Astrocyte (in vitro differentiated cells and primary cell): ENCODE results near the gene PPP1CC. TPM values are rescaled to one million over a fixed set of nuclear protein-coding genes. Genes with fewer than 3 reads are reported as not detected.

Experiments
- DNase-seq: peaks from one replicate; pipeline ENCODE4 v3.0.0-alpha.2; 2010; ENCODE audit warnings: low read depth
- FAIRE-seq: peaks from 2 replicates; lab custom pipeline; 2011; peaks lifted over from hg19 to GRCh38; lab: Jason Lieb, UNC
- H2AFZ ChIP-seq: 2 replicates; pipeline ENCODE4 v1.6.0; 2012; ENCODE audit warnings: low read depth, low read length, inconsistent platforms
- H3K27ac ChIP-seq: 2 replicates; pipeline ENCODE4 v1.5.1; 2011; ENCODE audit warnings: low read depth, low read length, inconsistent platforms
- H3K27me3 ChIP-seq: 2 replicates; pipeline ENCODE4 v1.6.0; 2011; ENCODE audit warnings: low read length, inconsistent platforms; ENCODE audit not compliant: insufficient read depth
- H3K36me3 ChIP-seq: 2 replicates; pipeline ENCODE4 v1.5.1; 2011; ENCODE audit warnings: low read length, inconsistent platforms; ENCODE audit not compliant: insufficient read depth
- H3K4me1 ChIP-seq: 2 replicates; pipeline ENCODE4 v1.5.1; 2011; ENCODE audit warnings: low read length, inconsistent platforms; ENCODE audit not compliant: insufficient read depth
- H3K4me2 ChIP-seq: 2 replicates; pipeline ENCODE4 v1.6.0; 2012; ENCODE audit warnings: low read length, inconsistent platforms
- H3K4me3 ChIP-seq: 2 replicates; pipeline ENCODE4 v1.5.1; 2011; ENCODE audit warnings: low read depth, mild to moderate bottlenecking, low read length, inconsistent platforms; ENCODE audit not compliant: insufficient read depth
- H3K79me2 ChIP-seq: 2 replicates; pipeline ENCODE4 v1.6.0; 2012; ENCODE audit warnings: mild to moderate bottlenecking, low read length, inconsistent platforms; ENCODE audit not compliant: insufficient read depth
- H3K9ac ChIP-seq: 2 replicates; pipeline ENCODE4 v1.6.0; 2012; ENCODE audit warnings: mild to moderate bottlenecking, low read length, inconsistent platforms
- H3K9me3 ChIP-seq: 2 replicates; pipeline ENCODE4 v1.5.1; 2012; ENCODE audit warnings: low read depth, mild to moderate bottlenecking, low read length, inconsistent platforms; ENCODE audit not compliant: insufficient read depth
- H4K20me1 ChIP-seq: 2 replicates; pipeline ENCODE4 v1.6.0; 2012; ENCODE audit warnings: low read length, inconsistent platforms; ENCODE audit not compliant: insufficient read depth
- H3K27ac Mint-ChIP-seq: one replicate; pipeline ENCODE4 v1.8.0; 2021; ENCODE audit warnings: mild to moderate bottlenecking, mixed read lengths; ENCODE audit not compliant: unreplicated experiment
- H3K27me3 Mint-ChIP-seq: one replicate; pipeline ENCODE4 v1.8.0; 2021; ENCODE audit warnings: low read depth, mixed read lengths; ENCODE audit not compliant: unreplicated experiment
- H3K36me3 Mint-ChIP-seq: one replicate; pipeline ENCODE4 v1.8.0; 2021; ENCODE audit warnings: low read depth, mixed read lengths; ENCODE audit not compliant: unreplicated experiment
- H3K4me1 Mint-ChIP-seq: one replicate; pipeline ENCODE4 v1.8.0; 2021; ENCODE audit warnings: low read depth, mixed read lengths; ENCODE audit not compliant: unreplicated experiment
- H3K4me3 Mint-ChIP-seq: one replicate; pipeline ENCODE4 v1.8.0; 2021; ENCODE audit warnings: mild to moderate bottlenecking, moderate library complexity, mixed read lengths; ENCODE audit not compliant: unreplicated experiment
- H3K9me3 Mint-ChIP-seq: one replicate; pipeline ENCODE4 v1.8.0; 2021; ENCODE audit warnings: mild to moderate bottlenecking, mixed read lengths; ENCODE audit not compliant: unreplicated experiment
- CTCF ChIP-seq: IDR thresholded peaks from 2 replicates; pipeline ENCODE4 v1.5.1; 2011; ENCODE audit warnings: low read depth, mild to moderate bottlenecking, inconsistent platforms, low read length, moderate library complexity; ENCODE audit not compliant: insufficient read depth
- EZH2 ChIP-seq: IDR thresholded peaks from 2 replicates; pipeline ENCODE4 v1.6.1; 2012; ENCODE audit warnings: mild to moderate bottlenecking, low read length, inconsistent platforms; ENCODE audit not compliant: insufficient read depth
- total RNA-seq: library from RNA; stranded (reverse); gene quantifications from 2 replicates; pipeline ENCODE4 v1.2.1, GENCODE V29; 2021

The PPP1CC gene
- total RNA-seq, 1 donor from 2014 or later = 107 TPM

- no peak for FAIRE-seq
- Mint-ChIP-seq H3K27me3 (peaks cover 11% of the 10 kb centered on the region), H3K36me3 (no peaks in the 10 kb centered on the region), H3K4me1 (no peaks in the 10 kb centered on the region), H3K9me3 (no peaks in the 10 kb centered on the region), H3K4me3 (no peak overlapping the region), H3K27ac (no peak overlapping the region)
- H3K36me3 ChIP-seq = no peaks in the 10 kb centered on the region
- H3K79me2 ChIP-seq = no peaks in the 10 kb centered on the region
- DNase-seq = no peak
- no peak overlapping the region for H2AFZ ChIP-seq
- no peaks in the 10 kb centered on the region for H3K4me1 ChIP-seq
- no peaks in the 10 kb centered on the region for H4K20me1 ChIP-seq
- H3K9ac ChIP-seq = no peak overlapping the region
- no peaks in the 10 kb centered on the region for H3K9me3 ChIP-seq
- no peak overlapping the region for H3K4me3 ChIP-seq
- TF ChIP-seq CTCF (no peak), EZH2 (no peak)
- H3K27me3 ChIP-seq = peaks cover 3% of the 10 kb centered on the region
- H3K4me2 ChIP-seq = no peak overlapping the region
- H3K27ac ChIP-seq = no peak overlapping the region
Measured at GRCh38 chr12:110776410-110776809, 33.7 kb upstream of the PPP1CC start.

- DNase-seq (no peak), FAIRE-seq (no peak)
- no peak overlapping the region for H3K4me3 Mint-ChIP-seq
- H3K4me1 Mint-ChIP-seq = no peaks in the 10 kb centered on the region
- Histone ChIP-seq H3K79me2 (no peaks in the 10 kb centered on the region), H3K9ac (no peak overlapping the region), H3K4me2 (no peak overlapping the region), H3K4me1 (no peaks in the 10 kb centered on the region), H4K20me1 (no peaks in the 10 kb centered on the region), H3K27ac (no peak overlapping the region), H3K4me3 (no peak overlapping the region), H3K9me3 (no peaks in the 10 kb centered on the region), H3K27me3 (peaks cover 3% of the 10 kb centered on the region), H3K36me3 (no peaks in the 10 kb centered on the region), H2AFZ (no peak overlapping the region)
- H3K9me3 Mint-ChIP-seq = no peaks in the 10 kb centered on the region
- no peaks in the 10 kb centered on the region for H3K36me3 Mint-ChIP-seq
- peaks cover 15% of the 10 kb centered on the region for H3K27me3 Mint-ChIP-seq
- H3K27ac Mint-ChIP-seq = no peak overlapping the region
- no peak for TF ChIP-seq CTCF
- TF ChIP-seq EZH2 = no peak
Measured at GRCh38 chr12:110775997-110776396, 33.3 kb upstream of the PPP1CC start.

- no peaks in the 10 kb centered on the region for H3K4me1 Mint-ChIP-seq
- Histone ChIP-seq H3K9me3 (no peaks in the 10 kb centered on the region), H3K4me2 (no peak overlapping the region), H2AFZ (no peak overlapping the region), H3K79me2 (no peaks in the 10 kb centered on the region), H3K27me3 (peaks cover 3% of the 10 kb centered on the region), H3K4me1 (no peaks in the 10 kb centered on the region), H3K36me3 (no peaks in the 10 kb centered on the region), H4K20me1 (no peaks in the 10 kb centered on the region), H3K9ac (no peak overlapping the region), H3K27ac (no peak overlapping the region), H3K4me3 (no peak overlapping the region)
- no peak for FAIRE-seq
- H3K27me3 Mint-ChIP-seq = peaks cover 15% of the 10 kb centered on the region
- no peak overlapping the region for H3K27ac Mint-ChIP-seq
- H3K9me3 Mint-ChIP-seq = no peaks in the 10 kb centered on the region
- no peak for TF ChIP-seq EZH2
- TF ChIP-seq CTCF = no peak
- DNase-seq = no peak
- no peak overlapping the region for H3K4me3 Mint-ChIP-seq
- no peaks in the 10 kb centered on the region for H3K36me3 Mint-ChIP-seq
Measured at GRCh38 chr12:110774824-110775223, 32.1 kb upstream of the PPP1CC start.
